Measurements from ENCODE around the gene SPINK4.

DNA sequence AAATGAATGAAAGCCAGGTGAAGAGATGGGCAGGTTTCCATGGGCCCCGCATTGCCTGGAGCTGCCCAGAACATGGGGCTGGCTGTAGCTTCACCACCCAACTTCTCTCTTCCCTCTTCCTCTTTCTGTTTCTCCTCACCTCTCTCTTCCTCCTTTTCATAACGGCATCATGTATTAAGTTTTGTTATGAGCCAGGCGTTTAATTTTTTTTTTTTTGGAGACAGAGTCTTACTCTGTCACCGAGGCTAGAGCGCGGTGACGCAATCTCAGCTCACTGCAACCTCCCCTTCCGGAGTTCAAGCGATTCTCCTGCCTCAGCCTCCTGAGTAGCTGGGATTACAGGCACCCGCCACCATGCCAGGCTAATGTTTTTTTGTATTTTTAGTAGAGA is 13.0 kb upstream of the SPINK4 start:
- TF ChIP-seq, protein P1, sequence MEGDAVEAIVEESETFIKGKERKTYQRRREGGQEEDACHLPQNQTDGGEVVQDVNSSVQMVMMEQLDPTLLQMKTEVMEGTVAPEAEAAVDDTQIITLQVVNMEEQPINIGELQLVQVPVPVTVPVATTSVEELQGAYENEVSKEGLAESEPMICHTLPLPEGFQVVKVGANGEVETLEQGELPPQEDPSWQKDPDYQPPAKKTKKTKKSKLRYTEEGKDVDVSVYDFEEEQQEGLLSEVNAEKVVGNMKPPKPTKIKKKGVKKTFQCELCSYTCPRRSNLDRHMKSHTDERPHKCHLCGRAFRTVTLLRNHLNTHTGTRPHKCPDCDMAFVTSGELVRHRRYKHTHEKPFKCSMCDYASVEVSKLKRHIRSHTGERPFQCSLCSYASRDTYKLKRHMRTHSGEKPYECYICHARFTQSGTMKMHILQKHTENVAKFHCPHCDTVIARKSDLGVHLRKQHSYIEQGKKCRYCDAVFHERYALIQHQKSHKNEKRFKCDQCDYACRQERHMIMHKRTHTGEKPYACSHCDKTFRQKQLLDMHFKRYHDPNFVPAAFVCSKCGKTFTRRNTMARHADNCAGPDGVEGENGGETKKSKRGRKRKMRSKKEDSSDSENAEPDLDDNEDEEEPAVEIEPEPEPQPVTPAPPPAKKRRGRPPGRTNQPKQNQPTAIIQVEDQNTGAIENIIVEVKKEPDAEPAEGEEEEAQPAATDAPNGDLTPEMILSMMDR (IDR thresholded peaks at IDR 0.05): no peak
- no peak for TF ChIP-seq NR1H2 (CRISPR knock-in tag; IDR thresholded peaks at IDR 0.05)
